Pons (tissue), 1 donor: Measurements from ENCODE around the gene CCDC124.
"Not testable (repeated sequence)": the region's sequence is repeated elsewhere in the genome, so short reads cannot be mapped to it uniquely, and the experiment has no call there.

Source experiments
- DNase-seq: peaks from one replicate; pipeline ENCODE4 v3.0.0-alpha.2; 2016; ENCODE audit warnings: low spot score

Gene CCDC124

GRCh38 chr19:17986569-17986968 is 53.8 kb downstream of the CCDC124 start:
- DNase-seq: not testable (repeated sequence)

DNA sequence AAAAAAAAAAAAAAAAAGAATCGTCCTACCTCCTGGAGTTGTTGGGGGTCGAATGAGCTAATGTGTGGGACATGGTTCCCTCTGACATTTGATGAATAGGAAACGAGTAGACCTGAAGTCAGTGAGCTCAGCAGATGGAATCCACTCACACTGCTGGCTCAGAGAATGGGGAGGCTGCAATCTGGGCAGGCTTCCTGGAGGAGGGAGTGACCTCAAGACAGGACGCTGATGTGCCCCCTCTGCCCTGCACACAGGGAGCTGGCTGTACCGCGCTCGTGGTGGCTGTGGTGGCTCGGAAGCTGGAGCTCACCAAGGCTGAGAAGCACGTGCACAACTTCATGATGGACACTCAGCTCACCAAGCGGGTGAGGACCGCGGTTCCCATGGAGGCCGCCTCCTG is 55.3 kb downstream of the CCDC124 start:
- DNase-seq: no peak

DNA sequence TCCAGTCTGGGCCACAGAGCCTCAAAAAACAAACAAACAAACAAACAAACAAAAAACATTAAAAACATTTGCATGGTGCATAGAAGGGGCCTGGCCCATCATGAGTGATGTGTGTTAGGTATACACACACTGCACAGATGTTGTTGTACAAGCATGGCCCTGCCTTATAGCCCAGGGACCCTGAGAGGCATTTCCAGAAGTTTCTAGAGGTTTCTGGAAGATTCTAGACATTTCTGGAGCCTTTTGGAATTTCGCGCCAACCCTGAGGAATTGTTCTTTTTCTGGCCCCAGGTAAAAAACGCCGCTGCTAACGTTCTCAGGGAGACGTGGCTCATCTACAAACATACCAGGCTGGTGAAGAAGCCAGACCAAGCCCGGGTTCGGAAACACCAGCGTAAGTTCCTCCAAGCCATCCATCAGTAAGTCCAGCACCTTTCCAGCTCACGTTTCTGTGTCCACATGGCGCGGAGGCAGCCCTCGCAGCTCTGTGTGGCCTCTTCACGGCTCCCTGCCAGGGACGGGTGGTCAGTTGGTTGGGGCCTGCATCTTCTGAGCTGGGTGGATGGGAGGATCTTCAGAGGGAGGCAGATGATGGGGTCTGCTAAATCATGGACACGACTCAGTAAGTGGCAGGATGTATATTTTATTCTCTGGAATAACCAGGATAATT is 56.7 kb downstream of the CCDC124 start:
- no peak for DNase-seq

DNA sequence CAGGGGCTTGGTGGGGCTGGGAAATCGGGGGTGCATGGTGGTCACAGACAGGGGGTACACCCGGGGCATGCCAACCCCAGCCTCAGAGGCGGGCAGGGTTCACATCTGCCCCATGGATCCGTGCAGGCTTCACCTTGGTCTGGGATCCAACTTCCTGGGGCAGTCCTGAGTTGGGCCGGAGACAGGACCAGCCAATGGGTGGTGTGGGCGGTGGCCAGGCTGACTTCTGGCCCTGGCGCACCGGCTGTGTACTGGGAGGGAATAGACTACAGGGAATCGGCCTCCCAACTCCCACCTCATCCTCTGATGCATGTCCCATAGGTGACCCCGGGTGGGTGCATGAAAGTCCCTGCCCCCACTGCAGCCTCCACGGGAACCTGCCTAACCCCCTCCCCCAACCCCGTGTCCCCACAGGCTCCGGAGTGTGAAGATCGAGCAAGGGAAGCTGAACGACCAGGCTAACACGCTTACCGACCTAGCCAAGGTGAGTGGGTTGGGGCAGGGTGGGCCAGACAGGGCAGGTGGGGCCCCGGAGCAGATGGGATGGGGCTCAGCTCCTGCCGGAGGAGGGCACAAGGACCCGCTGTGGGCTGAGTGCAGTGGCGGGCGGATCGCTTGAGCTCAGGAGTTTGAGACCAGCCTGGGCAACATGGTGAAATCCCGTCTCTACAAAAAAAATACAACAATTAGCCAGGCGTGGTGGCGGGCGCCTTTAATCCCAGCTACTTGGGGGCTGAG is 60.4 kb downstream of the CCDC124 start:
- DNase-seq: no peak
